ENCODE measurements around the gene FKBP10.

- TF ChIP-seq, protein P1, sequence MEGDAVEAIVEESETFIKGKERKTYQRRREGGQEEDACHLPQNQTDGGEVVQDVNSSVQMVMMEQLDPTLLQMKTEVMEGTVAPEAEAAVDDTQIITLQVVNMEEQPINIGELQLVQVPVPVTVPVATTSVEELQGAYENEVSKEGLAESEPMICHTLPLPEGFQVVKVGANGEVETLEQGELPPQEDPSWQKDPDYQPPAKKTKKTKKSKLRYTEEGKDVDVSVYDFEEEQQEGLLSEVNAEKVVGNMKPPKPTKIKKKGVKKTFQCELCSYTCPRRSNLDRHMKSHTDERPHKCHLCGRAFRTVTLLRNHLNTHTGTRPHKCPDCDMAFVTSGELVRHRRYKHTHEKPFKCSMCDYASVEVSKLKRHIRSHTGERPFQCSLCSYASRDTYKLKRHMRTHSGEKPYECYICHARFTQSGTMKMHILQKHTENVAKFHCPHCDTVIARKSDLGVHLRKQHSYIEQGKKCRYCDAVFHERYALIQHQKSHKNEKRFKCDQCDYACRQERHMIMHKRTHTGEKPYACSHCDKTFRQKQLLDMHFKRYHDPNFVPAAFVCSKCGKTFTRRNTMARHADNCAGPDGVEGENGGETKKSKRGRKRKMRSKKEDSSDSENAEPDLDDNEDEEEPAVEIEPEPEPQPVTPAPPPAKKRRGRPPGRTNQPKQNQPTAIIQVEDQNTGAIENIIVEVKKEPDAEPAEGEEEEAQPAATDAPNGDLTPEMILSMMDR (IDR thresholded peaks at IDR 0.05), result no peak
- TF ChIP-seq RAD21 (IDR thresholded peaks at IDR 0.05; ENCODE audit: low read length) (no peak), YY1 (IDR thresholded peaks at IDR 0.05; ENCODE audit: low read depth) (no peak), EZH2phosphoT487 (IDR thresholded peaks at IDR 0.05; ENCODE audit: borderline replicate concordance, low read depth) (no peak), MAX (IDR thresholded peaks at IDR 0.05; ENCODE audit: low read depth) (no peak), REST (IDR thresholded peaks at IDR 0.05; ENCODE audit: low read depth, low read length) (no peak), TEAD4 (IDR thresholded peaks at IDR 0.05; ENCODE audit: borderline replicate concordance, insufficient read depth) (no peak), SMC3 (IDR thresholded peaks at IDR 0.05; ENCODE audit: low read depth, low read length) (no peak), TAF1 (IDR thresholded peaks at IDR 0.05; ENCODE audit: borderline replicate concordance, low read depth, low read length) (no peak), RFX5 (IDR thresholded peaks at IDR 0.05; ENCODE audit: low read length) (no peak)
These were observed 37.2 kb upstream of the FKBP10 start for GRCh38 chr17:41775394-41776226.
